Mammary epithelial cell (primary cell): ENCODE data around the gene REV1.

Experiments used
- EZH2 ChIP-seq: IDR thresholded peaks from 2 replicates; pipeline ENCODE4 v1.6.1; 2012; ENCODE audit warnings: low read length, inconsistent platforms, borderline replicate concordance
- TF ChIP-seq, protein P1 (sequence below), 2 donors: IDR thresholded peaks in 1 of 2; conservative IDR thresholded peaks in 1 of 2; 2 replicates each; pipeline ENCODE4 v1.5.1; 2011 to 2012; ENCODE audit warnings: inconsistent platforms in 2 of 2, low read length in 2 of 2, mild to moderate bottlenecking in 2 of 2, control low read depth in 1 of 2, low read depth in 1 of 2; ENCODE audit not compliant: insufficient read depth in 1 of 2; ENCODE audit errors: extremely low read depth in 1 of 2

DNA sequence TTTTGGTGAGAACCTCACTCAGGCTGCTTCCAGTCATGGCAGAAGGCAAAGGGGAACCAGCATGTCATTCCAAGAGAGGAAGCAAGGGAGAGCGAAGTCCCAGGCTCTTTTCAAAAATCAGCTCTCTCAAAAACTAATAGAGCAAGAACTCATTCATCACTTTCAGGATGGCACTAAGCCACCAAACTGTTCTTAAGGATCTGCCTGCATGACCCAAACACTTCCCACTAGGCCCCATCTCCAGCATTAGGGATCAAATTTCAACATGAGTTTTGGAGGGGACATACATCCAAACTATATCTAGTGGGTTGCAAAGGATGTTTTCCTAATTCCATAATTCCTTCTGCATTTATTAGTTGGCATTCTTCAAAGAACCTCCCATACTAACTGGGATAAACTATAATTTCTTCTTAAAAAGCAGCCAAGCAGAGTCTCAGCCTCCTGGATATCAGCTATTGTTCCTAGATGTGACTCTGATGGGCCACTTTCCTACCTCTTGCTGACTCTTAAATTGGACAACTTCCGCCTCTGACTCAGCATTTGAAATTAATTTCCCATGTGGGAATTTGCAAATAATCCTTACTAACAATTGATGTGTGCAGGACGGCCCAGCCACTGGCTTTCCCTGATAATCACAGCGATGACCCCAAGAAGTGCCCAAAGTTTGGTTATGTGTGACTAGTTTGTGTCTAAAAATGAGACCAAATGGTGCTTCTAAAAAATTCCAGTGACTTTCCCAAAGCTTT is 5.5 kb upstream of the REV1 start:
- TF ChIP-seq, protein P1, sequence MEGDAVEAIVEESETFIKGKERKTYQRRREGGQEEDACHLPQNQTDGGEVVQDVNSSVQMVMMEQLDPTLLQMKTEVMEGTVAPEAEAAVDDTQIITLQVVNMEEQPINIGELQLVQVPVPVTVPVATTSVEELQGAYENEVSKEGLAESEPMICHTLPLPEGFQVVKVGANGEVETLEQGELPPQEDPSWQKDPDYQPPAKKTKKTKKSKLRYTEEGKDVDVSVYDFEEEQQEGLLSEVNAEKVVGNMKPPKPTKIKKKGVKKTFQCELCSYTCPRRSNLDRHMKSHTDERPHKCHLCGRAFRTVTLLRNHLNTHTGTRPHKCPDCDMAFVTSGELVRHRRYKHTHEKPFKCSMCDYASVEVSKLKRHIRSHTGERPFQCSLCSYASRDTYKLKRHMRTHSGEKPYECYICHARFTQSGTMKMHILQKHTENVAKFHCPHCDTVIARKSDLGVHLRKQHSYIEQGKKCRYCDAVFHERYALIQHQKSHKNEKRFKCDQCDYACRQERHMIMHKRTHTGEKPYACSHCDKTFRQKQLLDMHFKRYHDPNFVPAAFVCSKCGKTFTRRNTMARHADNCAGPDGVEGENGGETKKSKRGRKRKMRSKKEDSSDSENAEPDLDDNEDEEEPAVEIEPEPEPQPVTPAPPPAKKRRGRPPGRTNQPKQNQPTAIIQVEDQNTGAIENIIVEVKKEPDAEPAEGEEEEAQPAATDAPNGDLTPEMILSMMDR (conservative IDR thresholded peaks at IDR 0.05 in 1 of 2, IDR thresholded peaks at IDR 0.05 in 1 of 2; ENCODE audit: extremely low read depth in 1 of 2, insufficient read depth in 1 of 2, low read depth in 1 of 2, low read length in 2 of 2): no peak
- no peak for TF ChIP-seq EZH2
